Fibroblast of mammary gland (primary cell): ENCODE data around the gene LRP1-AS.
A peak's percentile ranks its signal among the peaks of the same experiment; 100 is the strongest.

Experiments
- DNase-seq: peaks from one replicate; pipeline ENCODE4 v3.0.0-alpha.2; 2010; ENCODE audit warnings: low read depth
- H3K4me3 ChIP-seq: 2 replicates; pipeline ENCODE4 v1.5.1; 2011; ENCODE audit warnings: low read depth, mild to moderate bottlenecking, low read length, moderate library complexity; ENCODE audit not compliant: control insufficient read depth
- TF ChIP-seq, protein P1 (sequence below): conservative IDR thresholded peaks from 2 replicates; pipeline ENCODE4 v1.5.1; 2011; ENCODE audit warnings: low read depth, low read length, inconsistent platforms; ENCODE audit not compliant: control insufficient read depth, insufficient read depth

The LRP1-AS gene

DNA sequence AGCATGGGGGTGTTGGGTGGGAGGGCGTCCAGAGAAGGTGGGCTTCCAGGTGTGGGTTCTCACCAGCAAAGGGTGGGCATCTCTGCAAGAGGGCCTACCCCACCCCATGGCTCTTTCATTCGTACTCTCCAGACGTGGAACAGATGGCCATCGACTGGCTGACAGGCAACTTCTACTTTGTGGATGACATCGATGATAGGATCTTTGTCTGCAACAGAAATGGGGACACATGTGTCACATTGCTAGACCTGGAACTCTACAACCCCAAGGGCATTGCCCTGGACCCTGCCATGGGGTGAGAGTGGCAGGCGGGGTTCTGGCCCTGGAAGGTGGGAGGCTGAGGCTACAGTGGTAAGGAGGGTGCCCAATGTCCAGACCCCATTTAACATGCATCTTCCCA lies 6.7 kb upstream of the LRP1-AS start:
- H3K4me3 ChIP-seq, result no peak overlapping the region
- TF ChIP-seq, protein P1, sequence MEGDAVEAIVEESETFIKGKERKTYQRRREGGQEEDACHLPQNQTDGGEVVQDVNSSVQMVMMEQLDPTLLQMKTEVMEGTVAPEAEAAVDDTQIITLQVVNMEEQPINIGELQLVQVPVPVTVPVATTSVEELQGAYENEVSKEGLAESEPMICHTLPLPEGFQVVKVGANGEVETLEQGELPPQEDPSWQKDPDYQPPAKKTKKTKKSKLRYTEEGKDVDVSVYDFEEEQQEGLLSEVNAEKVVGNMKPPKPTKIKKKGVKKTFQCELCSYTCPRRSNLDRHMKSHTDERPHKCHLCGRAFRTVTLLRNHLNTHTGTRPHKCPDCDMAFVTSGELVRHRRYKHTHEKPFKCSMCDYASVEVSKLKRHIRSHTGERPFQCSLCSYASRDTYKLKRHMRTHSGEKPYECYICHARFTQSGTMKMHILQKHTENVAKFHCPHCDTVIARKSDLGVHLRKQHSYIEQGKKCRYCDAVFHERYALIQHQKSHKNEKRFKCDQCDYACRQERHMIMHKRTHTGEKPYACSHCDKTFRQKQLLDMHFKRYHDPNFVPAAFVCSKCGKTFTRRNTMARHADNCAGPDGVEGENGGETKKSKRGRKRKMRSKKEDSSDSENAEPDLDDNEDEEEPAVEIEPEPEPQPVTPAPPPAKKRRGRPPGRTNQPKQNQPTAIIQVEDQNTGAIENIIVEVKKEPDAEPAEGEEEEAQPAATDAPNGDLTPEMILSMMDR, result no peak
- DNase-seq, result no peak

DNA sequence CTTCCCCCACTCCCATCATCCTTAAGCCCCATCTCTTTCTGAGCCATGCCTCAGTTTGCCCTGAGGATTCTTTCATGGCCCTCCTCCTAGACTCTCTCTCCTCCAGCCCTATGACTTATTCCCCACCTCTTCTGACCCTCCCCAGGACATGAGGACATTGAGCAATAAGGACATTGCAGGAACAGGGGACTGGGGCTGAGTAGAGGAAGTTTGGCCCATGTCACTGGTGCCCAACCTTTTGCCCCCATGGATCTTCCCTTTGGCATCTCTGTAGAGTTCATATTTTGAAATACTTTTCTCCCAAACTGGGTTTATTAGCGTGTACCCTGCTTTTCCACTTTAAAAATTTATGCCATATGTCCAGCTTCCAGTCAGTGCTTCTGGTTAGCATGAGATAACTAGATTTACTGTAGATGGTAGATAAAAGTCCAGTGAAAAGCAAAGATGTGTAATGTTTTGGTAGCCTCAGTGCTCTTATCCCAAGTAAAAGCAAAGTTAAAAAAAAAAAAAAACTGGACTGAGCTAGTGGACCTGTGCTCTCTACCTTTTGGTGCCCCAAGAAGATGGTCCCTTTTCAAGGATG lies 6.1 kb upstream of the LRP1-AS start:
- TF ChIP-seq, protein P1, result no peak
- no peak for DNase-seq
- H3K4me3 ChIP-seq, result no peak overlapping the region

GRCh38 chr12:57152639-57153038 lies 5.2 kb upstream of the LRP1-AS start:
- TF ChIP-seq, protein P1, result no peak
- no peak overlapping the region for H3K4me3 ChIP-seq
- peak; percentile 85 for DNase-seq

GRCh38 chr12:57151741-57152630 lies 4.6 kb upstream of the LRP1-AS start:
- DNase-seq, result peak; percentile 83
- no peak overlapping the region for H3K4me3 ChIP-seq
- TF ChIP-seq, protein P1, result no peak

DNA sequence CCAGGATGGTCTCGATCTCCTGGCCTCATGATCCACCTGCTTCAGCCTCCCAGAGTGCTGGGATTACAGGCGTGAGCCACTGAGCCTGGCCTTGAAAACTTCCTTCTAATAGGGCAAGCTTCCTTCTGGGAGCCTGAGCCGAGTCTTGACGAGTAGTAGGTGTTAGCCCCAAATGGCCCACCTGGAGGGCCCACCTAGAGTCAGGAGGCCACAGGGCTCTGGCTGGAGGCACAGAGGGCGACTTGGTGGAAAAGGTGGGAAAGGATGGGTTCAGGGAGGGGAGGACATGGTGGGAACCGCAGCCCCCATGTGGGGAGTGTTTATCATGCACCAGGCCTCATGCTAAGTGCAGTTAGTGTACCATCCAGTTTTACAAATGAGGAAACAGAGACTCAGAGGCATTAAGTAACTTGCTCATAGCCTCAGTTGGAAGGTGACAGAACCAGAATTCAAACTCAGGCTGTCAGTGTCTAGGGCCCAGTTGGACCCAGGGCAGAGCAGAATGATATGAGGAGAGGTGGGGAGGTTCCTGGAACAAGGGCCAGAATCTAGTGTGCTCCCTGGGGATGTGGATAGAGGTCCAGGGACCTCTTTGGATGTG lies 3.1 kb upstream of the LRP1-AS start:
- DNase-seq, result no peak
- H3K4me3 ChIP-seq, result no peak overlapping the region
- TF ChIP-seq, protein P1, result no peak

DNA sequence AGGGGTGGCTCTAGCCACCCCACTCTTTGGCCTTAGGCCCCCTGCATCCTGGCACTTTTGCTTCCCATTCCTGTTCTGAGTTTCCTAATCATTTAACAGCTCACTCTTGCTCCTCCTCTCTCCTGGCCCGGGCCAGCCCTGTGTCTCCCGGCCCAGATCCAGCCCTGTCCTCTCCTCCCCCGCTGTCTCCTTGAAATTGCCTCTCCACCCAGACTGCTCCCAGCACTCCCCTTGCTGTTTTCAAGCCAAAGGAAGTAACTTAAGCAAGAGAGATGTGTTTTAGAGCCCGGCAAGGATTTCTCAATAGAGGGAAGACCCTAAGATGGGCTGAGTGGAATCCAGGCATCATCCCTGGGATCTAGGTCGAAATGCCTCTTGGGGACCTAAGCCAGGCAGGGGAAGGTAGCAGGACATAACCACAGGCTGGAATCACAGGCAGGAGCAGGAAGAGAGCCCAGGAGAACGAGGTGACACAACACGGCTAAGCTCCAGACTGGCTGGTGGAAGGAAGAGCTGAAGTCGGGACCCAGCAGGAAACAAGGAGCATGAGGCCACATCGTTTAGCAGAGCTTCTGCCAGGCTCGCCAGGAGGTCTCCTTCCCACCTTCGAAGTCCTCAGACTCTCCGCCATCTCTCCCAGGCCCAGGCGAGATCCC lies 2.0 kb upstream of the LRP1-AS start:
- TF ChIP-seq, protein P1, result no peak
- no peak overlapping the region for H3K4me3 ChIP-seq
- DNase-seq, result peak; percentile 88
